Measurements from ENCODE around the gene UPK2. TPM values are rescaled to one million over a fixed set of nuclear protein-coding genes. Genes with fewer than 3 reads are reported as not detected.
A peak's percentile ranks its signal among the peaks of the same experiment; 100 is the strongest.

The UPK2 gene
- total RNA-seq, 4 donors from 2014 or later = not detected

DNA sequence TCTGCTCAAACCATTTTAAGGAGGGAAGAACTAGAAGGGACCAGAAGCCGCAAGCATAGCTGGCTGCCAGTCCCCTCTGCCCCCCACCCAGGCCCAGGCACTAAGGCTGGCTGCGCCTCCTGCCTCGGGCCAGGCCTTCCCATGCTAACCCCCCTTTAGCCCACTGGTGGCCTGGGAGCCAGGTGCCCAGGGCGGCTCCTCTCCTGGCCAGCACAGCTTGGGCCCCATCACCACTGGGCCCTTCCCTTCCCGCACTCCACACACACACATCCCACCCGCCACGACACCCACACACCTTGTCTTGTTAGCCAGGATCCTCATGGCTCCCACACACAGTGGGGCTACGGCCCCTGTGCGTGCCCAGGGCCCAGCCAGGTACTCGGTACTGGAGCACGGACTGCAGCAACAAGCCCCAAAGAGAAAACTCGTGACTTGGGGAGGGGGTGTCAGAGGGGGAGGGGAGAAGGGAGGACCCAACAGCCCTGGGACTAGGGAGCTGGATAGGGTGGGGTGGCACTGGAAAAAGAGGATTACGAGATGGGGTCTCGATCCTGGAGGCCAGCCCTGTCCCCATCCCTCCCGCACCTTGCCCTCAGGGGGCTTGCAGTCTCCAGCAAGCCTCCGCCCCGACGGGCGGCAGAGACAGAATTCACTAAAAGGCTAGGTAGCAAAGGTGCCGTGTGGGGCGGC, 46.3 kb upstream of the UPK2 start:
- H3K4me3 ChIP-seq = peak overlapping the region; percentile 32 to 46
- intact Hi-C loops (cut with DNase I; ENCODE audit: low total_unique reads) = loop anchor here (2.0 to 10.0 kb wide), 2 partner anchors 19 to 45 kb away; partner anchors contain the start of gene UPK2
- peak overlapping the region; percentile 99 to 100 for H3K27ac ChIP-seq
- no peaks in the 10 kb centered on the region for H3K27me3 ChIP-seq
- peaks cover 15 to 47% of the 10 kb centered on the region in 2 donors for H3K4me1 ChIP-seq
- H3K36me3 ChIP-seq = no peaks in the 10 kb centered on the region
- TF ChIP-seq POLR2A (IDR thresholded peaks at IDR 0.05) = no peak
- TF ChIP-seq, protein P1, sequence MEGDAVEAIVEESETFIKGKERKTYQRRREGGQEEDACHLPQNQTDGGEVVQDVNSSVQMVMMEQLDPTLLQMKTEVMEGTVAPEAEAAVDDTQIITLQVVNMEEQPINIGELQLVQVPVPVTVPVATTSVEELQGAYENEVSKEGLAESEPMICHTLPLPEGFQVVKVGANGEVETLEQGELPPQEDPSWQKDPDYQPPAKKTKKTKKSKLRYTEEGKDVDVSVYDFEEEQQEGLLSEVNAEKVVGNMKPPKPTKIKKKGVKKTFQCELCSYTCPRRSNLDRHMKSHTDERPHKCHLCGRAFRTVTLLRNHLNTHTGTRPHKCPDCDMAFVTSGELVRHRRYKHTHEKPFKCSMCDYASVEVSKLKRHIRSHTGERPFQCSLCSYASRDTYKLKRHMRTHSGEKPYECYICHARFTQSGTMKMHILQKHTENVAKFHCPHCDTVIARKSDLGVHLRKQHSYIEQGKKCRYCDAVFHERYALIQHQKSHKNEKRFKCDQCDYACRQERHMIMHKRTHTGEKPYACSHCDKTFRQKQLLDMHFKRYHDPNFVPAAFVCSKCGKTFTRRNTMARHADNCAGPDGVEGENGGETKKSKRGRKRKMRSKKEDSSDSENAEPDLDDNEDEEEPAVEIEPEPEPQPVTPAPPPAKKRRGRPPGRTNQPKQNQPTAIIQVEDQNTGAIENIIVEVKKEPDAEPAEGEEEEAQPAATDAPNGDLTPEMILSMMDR (IDR thresholded peaks at IDR 0.05) = no peak
- no peak for DNase-seq
- H3K9me3 ChIP-seq = no peaks in the 10 kb centered on the region

DNA sequence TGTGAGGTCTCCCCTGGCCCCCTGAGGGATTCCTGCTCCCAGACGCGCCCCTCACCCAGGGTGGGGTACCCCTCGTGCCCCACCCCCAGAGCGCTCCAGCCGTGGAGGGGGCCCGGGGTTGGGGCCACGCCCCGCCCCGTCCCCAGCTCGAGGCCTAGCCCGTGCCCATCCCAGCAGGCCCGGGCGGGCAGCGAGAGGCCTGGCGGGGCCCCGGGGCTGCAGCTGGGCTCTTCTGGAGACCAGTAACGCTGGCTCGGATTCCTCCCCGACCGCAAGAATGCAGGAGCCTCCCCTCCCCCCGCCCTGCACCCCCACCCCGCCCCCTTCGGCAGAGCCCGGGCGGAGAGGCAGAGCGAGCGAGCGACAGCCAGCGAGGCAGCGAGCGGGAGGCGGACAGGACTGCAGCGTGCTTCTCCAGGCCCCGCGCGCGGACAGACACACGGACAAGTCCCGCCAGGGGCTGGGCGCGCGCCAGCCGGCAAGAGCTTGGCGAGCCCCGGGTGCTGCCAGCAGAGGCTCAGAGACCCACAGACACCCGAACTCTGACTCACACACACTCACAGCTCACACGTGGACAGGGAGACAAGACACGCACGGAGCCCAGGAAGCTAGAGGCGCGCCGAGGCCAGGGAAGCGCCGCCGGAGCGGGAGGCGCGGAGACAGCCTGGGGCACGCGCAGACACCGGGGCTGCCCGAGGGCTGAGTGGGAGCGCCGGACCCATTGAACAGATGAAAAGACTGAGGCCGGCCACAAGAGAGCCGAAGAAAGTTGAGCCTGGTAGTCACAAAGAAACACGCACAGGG, 45.6 kb upstream of the UPK2 start:
- H3K4me3 ChIP-seq = peak overlapping the region; percentile 32 to 46
- H3K27me3 ChIP-seq = no peaks in the 10 kb centered on the region
- peak overlapping the region; percentile 99 to 100 for H3K27ac ChIP-seq
- intact Hi-C loops (cut with DNase I; ENCODE audit: low total_unique reads) = no loop called here
- TF ChIP-seq POLR2A (IDR thresholded peaks at IDR 0.05) = peak; percentile 21 to 44
- TF ChIP-seq, protein P1 (IDR thresholded peaks at IDR 0.05) = peak in 1 of 4 experiments; percentile 14
- peak; percentile 79 to 82 for DNase-seq
- H3K4me1 ChIP-seq = peaks cover 20 to 54% of the 10 kb centered on the region in 2 donors
- H3K9me3 ChIP-seq = no peaks in the 10 kb centered on the region
- H3K36me3 ChIP-seq = no peaks in the 10 kb centered on the region

DNA sequence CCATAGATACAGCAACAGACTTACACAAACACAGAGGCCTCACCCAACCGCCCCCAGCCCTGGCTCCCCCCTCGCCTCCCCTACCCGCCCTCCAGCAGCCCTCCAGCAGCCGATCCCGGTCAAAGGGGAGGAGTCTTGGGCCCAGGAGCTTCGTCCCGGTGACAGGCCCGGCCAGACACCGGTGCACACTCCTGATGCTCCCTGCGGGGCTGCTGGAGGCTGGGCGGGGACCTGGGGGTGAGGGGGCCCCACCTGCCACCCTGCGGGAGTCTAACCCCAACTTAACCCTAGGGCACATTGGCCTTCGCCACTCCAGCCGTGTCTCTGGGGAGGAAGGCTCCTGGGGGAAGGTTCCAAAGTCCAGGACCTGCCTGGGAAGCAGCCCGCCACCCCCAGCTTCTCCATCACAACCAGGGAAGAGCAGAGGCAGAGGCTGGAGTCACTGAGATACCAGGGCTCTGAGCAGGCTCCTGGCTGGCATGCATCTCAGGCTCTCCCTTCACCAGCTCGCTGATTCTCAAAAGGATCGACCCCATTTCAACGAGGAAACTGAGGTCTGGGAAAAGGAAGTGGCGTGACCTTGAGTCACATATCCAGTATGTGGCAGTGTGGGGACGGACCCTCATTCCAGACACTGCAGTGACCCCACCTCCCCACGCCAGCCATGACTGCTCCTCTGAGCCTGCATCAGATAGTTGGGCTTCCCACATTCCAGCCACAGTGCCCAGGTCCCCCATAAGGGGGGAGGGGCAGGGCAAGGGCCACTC, 44.8 kb upstream of the UPK2 start:
- Histone ChIP-seq H3K27ac (peak overlapping the region; percentile 99 to 100), H3K9me3 (no peaks in the 10 kb centered on the region), H3K4me1 (peaks cover 24 to 61% of the 10 kb centered on the region in 2 donors), H3K27me3 (no peaks in the 10 kb centered on the region), H3K4me3 (peak overlapping the region; percentile 32 to 46), H3K36me3 (no peaks in the 10 kb centered on the region)
- DNase-seq = peak; percentile 56 to 64
- TF ChIP-seq, protein P1 (IDR thresholded peaks at IDR 0.05) = no peak
- TF ChIP-seq POLR2A (IDR thresholded peaks at IDR 0.05) = no peak
- intact Hi-C loops (cut with DNase I; ENCODE audit: low total_unique reads) = no loop called here

DNA sequence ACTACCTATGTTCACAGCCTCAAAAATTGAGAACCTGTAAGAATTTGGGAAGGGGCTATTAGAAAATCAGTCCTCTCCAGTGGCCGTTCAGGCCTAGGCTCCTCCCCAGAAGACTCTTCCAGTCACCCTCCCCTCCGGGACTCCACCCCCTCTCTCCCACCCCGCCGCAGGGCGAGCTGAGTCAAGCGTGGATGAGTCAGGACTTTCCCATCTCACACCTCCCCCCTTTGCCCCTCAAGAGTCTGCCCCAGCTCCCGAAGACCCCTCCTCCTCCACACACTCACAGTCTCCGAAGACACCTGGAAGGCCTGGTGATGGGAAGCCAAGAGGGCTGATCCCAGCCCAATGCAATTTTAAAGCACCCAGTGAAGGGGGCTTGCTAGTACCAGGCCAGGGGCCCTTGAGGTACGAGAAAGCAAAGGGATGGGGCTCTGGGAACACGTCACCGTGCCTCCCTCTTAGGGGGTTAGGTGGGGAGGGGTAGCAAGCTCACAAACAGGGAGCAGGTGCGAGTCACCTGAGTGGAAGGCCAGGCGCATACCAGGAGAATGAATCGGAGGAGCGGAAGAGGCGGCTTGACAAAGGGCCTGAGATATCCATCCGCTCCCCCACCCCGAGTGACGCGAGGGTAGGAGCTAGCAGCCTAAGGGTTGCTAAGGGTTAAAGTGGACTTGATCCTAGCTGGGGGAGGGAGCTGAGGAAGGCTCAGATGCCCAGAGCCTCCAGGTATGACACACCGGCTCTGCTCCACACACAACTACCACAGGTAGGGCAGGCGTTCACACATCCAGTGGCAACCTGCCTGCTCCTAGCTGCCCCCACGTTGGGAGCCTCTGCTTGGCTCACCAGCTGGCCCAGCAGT, 44.0 kb upstream of the UPK2 start:
- peak in 1 of 2 donors; percentile 64 for TF ChIP-seq POLR2A (IDR thresholded peaks at IDR 0.05)
- TF ChIP-seq, protein P1 (IDR thresholded peaks at IDR 0.05) = no peak
- Histone ChIP-seq H3K27me3 (no peaks in the 10 kb centered on the region), H3K27ac (peak overlapping the region; percentile 99 to 100), H3K36me3 (no peaks in the 10 kb centered on the region), H3K4me3 (peak overlapping the region; percentile 32 to 46), H3K4me1 (peaks cover 29 to 69% of the 10 kb centered on the region in 2 donors), H3K9me3 (no peaks in the 10 kb centered on the region)
- intact Hi-C loops (cut with DNase I; ENCODE audit: low total_unique reads) = no loop called here
- peak; percentile 92 to 95 for DNase-seq

Data from uterus (tissue), 4 donors.